Stimulated activated naive CD8-positive, alpha-beta T cell treated with anti-CD3 and anti-CD28 coated beads, Interleukin-15, Interleukin-2, amounts not matched to agents 100 ng/mL and 50 ng/mL, for 24 hours (primary cell): ENCODE results near the gene MND1.
"Not testable (repeated sequence)": the region's sequence is repeated elsewhere in the genome, so short reads cannot be mapped to it uniquely, and the experiment has no call there.

Experiments
- H3K27ac Mint-ChIP-seq: one replicate; pipeline ENCODE4 v1.8.0; 2021; ENCODE audit warnings: mild to moderate bottlenecking, mixed read lengths
- H3K27me3 Mint-ChIP-seq: one replicate; pipeline ENCODE4 v1.8.0; 2021; ENCODE audit warnings: mixed read lengths
- H3K36me3 Mint-ChIP-seq: one replicate; pipeline ENCODE4 v1.8.0; 2021; ENCODE audit warnings: low read depth, mixed read lengths
- H3K4me1 Mint-ChIP-seq: one replicate; pipeline ENCODE4 v1.8.0; 2021; ENCODE audit warnings: low read depth, mixed read lengths
- H3K4me3 Mint-ChIP-seq: one replicate; pipeline ENCODE4 v1.8.0; 2021; ENCODE audit warnings: mild to moderate bottlenecking, mixed read lengths
- H3K9me3 Mint-ChIP-seq: one replicate; pipeline ENCODE4 v1.8.0; 2021; ENCODE audit warnings: mixed read lengths

The MND1 gene

GRCh38 chr4:153452658-153453378 is 108.3 kb downstream of the MND1 start:
- H3K4me3 Mint-ChIP-seq = no peak overlapping the region

GRCh38 chr4:153453402-153453801 is 108.9 kb downstream of the MND1 start:
- H3K27me3 Mint-ChIP-seq = no peaks in the 10 kb centered on the region
- no peak overlapping the region for H3K4me3 Mint-ChIP-seq
- H3K4me1 Mint-ChIP-seq = peaks cover 23% of the 10 kb centered on the region
- no peaks in the 10 kb centered on the region for H3K36me3 Mint-ChIP-seq
- H3K9me3 Mint-ChIP-seq = no peaks in the 10 kb centered on the region
- peak overlapping the region; percentile 31 for H3K27ac Mint-ChIP-seq

More at GRCh38 chr4:153452658-153453378, 108.3 kb downstream of the MND1 start:
- Mint-ChIP-seq H3K4me1 (peaks cover 25% of the 10 kb centered on the region), H3K27me3 (no peaks in the 10 kb centered on the region), H3K9me3 (no peaks in the 10 kb centered on the region), H3K27ac (no peak overlapping the region), H3K36me3 (no peaks in the 10 kb centered on the region)

DNA sequence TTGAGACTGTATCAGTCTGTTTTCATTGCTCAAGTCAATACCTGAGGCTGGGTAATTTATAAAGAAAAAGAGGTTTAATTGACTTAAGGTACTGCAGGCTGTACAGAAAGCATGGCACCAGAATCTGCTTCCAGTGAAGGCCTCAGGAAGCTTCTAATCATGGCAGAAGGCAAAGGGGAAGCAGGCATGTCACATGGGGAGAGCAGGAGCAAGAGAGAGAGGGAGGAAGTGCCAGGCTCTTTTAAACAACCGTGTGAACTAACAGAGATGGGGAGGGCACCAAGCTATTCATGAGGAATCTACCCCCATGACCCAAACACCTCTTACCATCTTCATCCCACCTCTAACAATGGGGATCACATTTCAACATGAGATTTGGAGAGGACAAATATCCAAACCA is 114.5 kb downstream of the MND1 start:
- Mint-ChIP-seq H3K27ac (no peak overlapping the region), H3K27me3 (no peaks in the 10 kb centered on the region), H3K36me3 (no peaks in the 10 kb centered on the region), H3K4me3 (no peak overlapping the region), H3K9me3 (no peaks in the 10 kb centered on the region), H3K4me1 (peaks cover 2% of the 10 kb centered on the region)

- not testable (repeated sequence) for H3K27ac Mint-ChIP-seq, H3K4me3 Mint-ChIP-seq, H3K27me3 Mint-ChIP-seq, H3K9me3 Mint-ChIP-seq, H3K36me3 Mint-ChIP-seq
- peaks cover 16% of the 10 kb centered on the region for H3K4me1 Mint-ChIP-seq
Observed at GRCh38 chr4:153461549-153461948, 117.1 kb downstream of the MND1 start.

GRCh38 chr4:153464068-153464467 is 119.6 kb downstream of the MND1 start:
- H3K9me3 Mint-ChIP-seq = no peaks in the 10 kb centered on the region
- H3K4me3 Mint-ChIP-seq = no peak overlapping the region
- H3K27ac Mint-ChIP-seq = no peak overlapping the region
- H3K27me3 Mint-ChIP-seq = no peaks in the 10 kb centered on the region
- H3K4me1 Mint-ChIP-seq = peaks cover 26% of the 10 kb centered on the region
- peaks cover 16% of the 10 kb centered on the region for H3K36me3 Mint-ChIP-seq
